Panc1 (cell line): ENCODE data around the gene THSD7B. TPM values are rescaled to one million over a fixed set of nuclear protein-coding genes. Genes with fewer than 3 reads are reported as not detected.

ENCODE experiments used
- ATAC-seq: fragments of 200-7000 bp; cut with Tn5 transposase; 2 replicates; pipeline ENCODE4 v1.9.1; 2020; ENCODE audit warnings: mild to moderate bottlenecking, moderate library complexity
- BruUV-seq: library from RNA; stranded (reverse); fragments of 400-500 nt; replicated peaks from 2 replicates; lab custom pipeline; 2021; lab: Mats Ljungman, UMichigan
- CTCF ChIA-PET: fragments of 300-600 bp; sonication (Branson Sonifier 250); formaldehyde crosslinking; loops from one replicate; lab custom pipeline; 2022; ENCODE audit warnings: antibody characterized with exemption; lab: Charles Lee
- POLR2A ChIA-PET: fragments of 300-600 bp; sonication (Branson Sonifier 250); formaldehyde crosslinking; loops from one replicate; lab custom pipeline; 2022; ENCODE audit warnings: antibody characterized with exemption; lab: Charles Lee
- DNase-seq: peaks from one replicate; pipeline ENCODE4 v3.0.0-alpha.2; 2010; ENCODE audit warnings: low read depth, low spot score
- H3K27ac ChIP-seq: 2 replicates; pipeline ENCODE4 v1.5.1; 2011; ENCODE audit warnings: mild to moderate bottlenecking, low read length, inconsistent platforms
- H3K27me3 ChIP-seq: fragments of 200-500 bp; sonication (Bioruptor generic); 2 replicates; pipeline ENCODE4 v1.6.0; 2014; ENCODE audit warnings: low read length, inconsistent platforms; ENCODE audit not compliant: control insufficient read depth, insufficient read depth
- H3K36me3 ChIP-seq: fragments of 200-500 bp; sonication (Bioruptor generic); 2 replicates; pipeline ENCODE4 v1.5.1; 2014; ENCODE audit warnings: inconsistent platforms, mild to moderate bottlenecking, low read length, moderate library complexity; ENCODE audit not compliant: control insufficient read depth, insufficient read depth
- H3K4me1 ChIP-seq: 2 replicates; pipeline ENCODE4 v1.5.1; 2011; ENCODE audit warnings: inconsistent platforms, mild to moderate bottlenecking, low read length, moderate library complexity; ENCODE audit not compliant: control insufficient read depth, insufficient read depth
- H3K4me3 ChIP-seq, 2 experiments: 2 replicates each; pipeline ENCODE4 v1.5.1; 2011 to 2012; ENCODE audit warnings: low read depth in 2 of 2, low read length in 2 of 2, mild to moderate bottlenecking in 2 of 2, inconsistent platforms in 1 of 2, moderate library complexity in 1 of 2
- H3K9me3 ChIP-seq: fragments of 200-500 bp; sonication (Bioruptor generic); 2 replicates; pipeline ENCODE4 v1.5.1; 2014; ENCODE audit warnings: low read depth, mild to moderate bottlenecking, inconsistent platforms, low read length, moderate library complexity; ENCODE audit not compliant: control insufficient read depth, insufficient read depth
- CTCF ChIP-seq: fragments of 450-650 bp; IDR thresholded peaks from 2 replicates; pipeline ENCODE4 v1.5.1; 2017; ENCODE audit warnings: mild to moderate bottlenecking
- POLR2AphosphoS5 ChIP-seq: IDR thresholded peaks from 2 replicates; pipeline ENCODE4 v1.6.1; 2012; ENCODE audit warnings: mild to moderate bottlenecking, low read depth, low read length, moderate library complexity
- SIN3A ChIP-seq: IDR thresholded peaks from 2 replicates; pipeline ENCODE4 v1.6.1; 2012; ENCODE audit warnings: low read depth, mild to moderate bottlenecking, low read length, moderate library complexity, borderline replicate concordance; ENCODE audit not compliant: insufficient read depth
- TCF7L2 ChIP-seq: IDR thresholded peaks from 2 replicates; pipeline ENCODE4 v1.6.1; 2011; ENCODE audit warnings: mild to moderate bottlenecking, low read depth, low read length, inconsistent platforms
- in situ Hi-C: cut with HindIII; loops from 2 replicates; pipeline ENCODE4 v1.10.0; 2016; ENCODE audit warnings: low sequenced_read_pairs, low pct_unique_long_range_greater_than_20kb
- intact Hi-C: fragments of 100-400 bp; cut with micrococcal nuclease; formaldehyde crosslinking; loops from one replicate; pipeline ENCODE4 v1.10.0; 2022; ENCODE audit not compliant: unreplicated experiment
- total RNA-seq: library from RNA; stranded (reverse); gene quantifications from one replicate; pipeline ENCODE4 v1.2.1, GENCODE V29; 2021; ENCODE audit not compliant: unreplicated experiment
- TF ChIP-seq, protein P1 (sequence below), 2 experiments: IDR thresholded peaks; 2 replicates each; pipeline ENCODE4 v1.6.1; 2011 to 2012; ENCODE audit warnings: low read depth in 2 of 2, control low read depth in 1 of 2, low read length in 1 of 2, mild to moderate bottlenecking in 1 of 2, moderate library complexity in 1 of 2; ENCODE audit not compliant: insufficient read depth in 1 of 2

Gene THSD7B
- total RNA-seq, 1 experiment from 2014 or later = not detected

- H3K27ac ChIP-seq = no peak overlapping the region
- no peaks in the 10 kb centered on the region for H3K36me3 ChIP-seq
- in situ Hi-C loops = no loop called here
- no TSS peak for BruUV-seq
- ChIA-PET POLR2A (no interaction called here), CTCF (no interaction called here)
- H3K27me3 ChIP-seq = no peaks in the 10 kb centered on the region
- TF ChIP-seq TCF7L2 = no peak
- no peak for TF ChIP-seq CTCF
- TF ChIP-seq POLR2AphosphoS5 = no peak
- TF ChIP-seq, protein P1, sequence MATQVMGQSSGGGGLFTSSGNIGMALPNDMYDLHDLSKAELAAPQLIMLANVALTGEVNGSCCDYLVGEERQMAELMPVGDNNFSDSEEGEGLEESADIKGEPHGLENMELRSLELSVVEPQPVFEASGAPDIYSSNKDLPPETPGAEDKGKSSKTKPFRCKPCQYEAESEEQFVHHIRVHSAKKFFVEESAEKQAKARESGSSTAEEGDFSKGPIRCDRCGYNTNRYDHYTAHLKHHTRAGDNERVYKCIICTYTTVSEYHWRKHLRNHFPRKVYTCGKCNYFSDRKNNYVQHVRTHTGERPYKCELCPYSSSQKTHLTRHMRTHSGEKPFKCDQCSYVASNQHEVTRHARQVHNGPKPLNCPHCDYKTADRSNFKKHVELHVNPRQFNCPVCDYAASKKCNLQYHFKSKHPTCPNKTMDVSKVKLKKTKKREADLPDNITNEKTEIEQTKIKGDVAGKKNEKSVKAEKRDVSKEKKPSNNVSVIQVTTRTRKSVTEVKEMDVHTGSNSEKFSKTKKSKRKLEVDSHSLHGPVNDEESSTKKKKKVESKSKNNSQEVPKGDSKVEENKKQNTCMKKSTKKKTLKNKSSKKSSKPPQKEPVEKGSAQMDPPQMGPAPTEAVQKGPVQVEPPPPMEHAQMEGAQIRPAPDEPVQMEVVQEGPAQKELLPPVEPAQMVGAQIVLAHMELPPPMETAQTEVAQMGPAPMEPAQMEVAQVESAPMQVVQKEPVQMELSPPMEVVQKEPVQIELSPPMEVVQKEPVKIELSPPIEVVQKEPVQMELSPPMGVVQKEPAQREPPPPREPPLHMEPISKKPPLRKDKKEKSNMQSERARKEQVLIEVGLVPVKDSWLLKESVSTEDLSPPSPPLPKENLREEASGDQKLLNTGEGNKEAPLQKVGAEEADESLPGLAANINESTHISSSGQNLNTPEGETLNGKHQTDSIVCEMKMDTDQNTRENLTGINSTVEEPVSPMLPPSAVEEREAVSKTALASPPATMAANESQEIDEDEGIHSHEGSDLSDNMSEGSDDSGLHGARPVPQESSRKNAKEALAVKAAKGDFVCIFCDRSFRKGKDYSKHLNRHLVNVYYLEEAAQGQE (IDR thresholded peaks at IDR 0.05; ENCODE audit: insufficient read depth in 1 of 2, low read depth in 2 of 2, low read length in 1 of 2) = no peak
- no peak for TF ChIP-seq SIN3A
- no peaks in the 10 kb centered on the region for H3K4me1 ChIP-seq
- no peak overlapping the region for H3K4me3 ChIP-seq
- intact Hi-C loops = no loop called here
- no peak for DNase-seq
- H3K9me3 ChIP-seq = no peaks in the 10 kb centered on the region
- no peak for ATAC-seq
These were observed 155.4 kb downstream of the THSD7B start for GRCh38 chr2:136920652-136921333.

- TF ChIP-seq, protein P1 (IDR thresholded peaks at IDR 0.05; ENCODE audit: insufficient read depth in 1 of 2, low read depth in 2 of 2, low read length in 1 of 2) = no peak
- no peak for TF ChIP-seq TCF7L2
- no peak for TF ChIP-seq POLR2AphosphoS5
- no peak for TF ChIP-seq SIN3A
- TF ChIP-seq CTCF = no peak
- Histone ChIP-seq H3K9me3 (no peaks in the 10 kb centered on the region), H3K36me3 (no peaks in the 10 kb centered on the region), H3K27ac (no peak overlapping the region), H3K4me3 (no peak overlapping the region), H3K27me3 (no peaks in the 10 kb centered on the region), H3K4me1 (no peaks in the 10 kb centered on the region)
- POLR2A ChIA-PET = no interaction called here
- no peak for DNase-seq
- no TSS peak for BruUV-seq
- in situ Hi-C loops = no loop called here
- intact Hi-C loops = no loop called here
- CTCF ChIA-PET = no interaction called here
- ATAC-seq = no peak
These were observed 161.8 kb downstream of the THSD7B start for GRCh38 chr2:136927156-136927555.
